Effector memory CD8-positive, alpha-beta T cell (primary cell): ENCODE measurements around the gene PHF10.
A peak's percentile ranks its signal among the peaks of the same experiment; 100 is the strongest.

Experiments
- ATAC-seq: fragments of 150-1000 bp; cut with Tn5 transposase; replicated peaks from 2 replicates; pipeline ENCODE4 v1.10.0; 2021; ENCODE audit warnings: mild to moderate bottlenecking, moderate library complexity
- DNase-seq, 3 experiments: peaks; one replicate each; pipeline ENCODE4 v3.0.0; 2021
- H3K27ac Mint-ChIP-seq, 2 donors: one replicate each; pipeline ENCODE4 v1.8.0; 2022; ENCODE audit warnings: mild to moderate bottlenecking in 2 of 2, mixed read lengths in 2 of 2, moderate library complexity in 2 of 2
- H3K27me3 Mint-ChIP-seq, 2 donors: one replicate each; pipeline ENCODE4 v1.8.0; 2022; ENCODE audit warnings: mixed read lengths in 2 of 2
- H3K36me3 Mint-ChIP-seq: one replicate; pipeline ENCODE4 v1.8.0; 2022; ENCODE audit warnings: mild to moderate bottlenecking, moderate library complexity, mixed read lengths; ENCODE audit not compliant: insufficient read depth
- H3K4me1 Mint-ChIP-seq, 2 donors: one replicate each; pipeline ENCODE4 v1.8.0; 2022; ENCODE audit warnings: low read depth in 2 of 2, mixed read lengths in 2 of 2
- H3K4me3 Mint-ChIP-seq, 2 donors: one replicate each; pipeline ENCODE4 v1.8.0; 2022; ENCODE audit warnings: mild to moderate bottlenecking in 2 of 2, mixed read lengths in 2 of 2, moderate library complexity in 2 of 2
- H3K9me3 Mint-ChIP-seq, 2 donors: one replicate each; pipeline ENCODE4 v1.8.0; 2022; ENCODE audit warnings: mixed read lengths in 2 of 2

Gene PHF10

DNA sequence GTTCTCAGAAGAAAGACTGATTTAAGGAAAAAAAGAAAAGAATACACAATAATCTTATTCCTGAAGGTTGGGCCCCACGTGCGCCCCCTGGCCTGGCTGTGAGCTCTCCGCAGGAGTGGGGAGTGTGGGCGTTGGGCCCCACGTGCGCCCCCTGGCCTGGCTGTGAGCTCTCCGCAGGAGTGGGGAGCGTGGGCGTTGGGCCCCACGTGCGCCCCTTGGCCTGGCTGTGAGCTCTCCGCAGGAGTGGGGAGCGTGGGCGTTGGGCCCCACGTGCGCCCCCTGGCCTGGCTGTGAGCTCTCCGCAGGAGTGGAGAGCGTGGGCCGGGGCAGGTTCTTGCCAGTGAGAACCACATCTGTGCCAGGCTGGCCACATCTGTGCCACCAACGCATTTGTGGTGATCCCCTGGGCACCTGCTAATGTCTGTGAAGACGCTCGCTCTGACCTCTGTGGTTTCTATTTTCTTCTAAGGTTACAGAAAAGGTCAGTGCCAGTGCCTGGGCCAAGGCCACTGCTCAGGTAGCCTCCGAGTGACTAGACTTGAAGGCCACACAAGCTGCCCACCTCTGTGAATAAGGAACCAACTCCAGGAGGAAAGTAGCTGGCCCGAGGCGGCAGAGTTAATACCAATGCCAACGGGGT, 63.4 kb downstream of the PHF10 start:
- Mint-ChIP-seq H3K36me3 (peaks cover 10% of the 10 kb centered on the region), H3K4me3 (no peak overlapping the region), H3K27me3 (no peaks in the 10 kb centered on the region), H3K4me1 (no peaks in the 10 kb centered on the region), H3K9me3 (no peaks in the 10 kb centered on the region), H3K27ac (no peak overlapping the region)
- ATAC-seq (no peak), DNase-seq (no peak)

DNA sequence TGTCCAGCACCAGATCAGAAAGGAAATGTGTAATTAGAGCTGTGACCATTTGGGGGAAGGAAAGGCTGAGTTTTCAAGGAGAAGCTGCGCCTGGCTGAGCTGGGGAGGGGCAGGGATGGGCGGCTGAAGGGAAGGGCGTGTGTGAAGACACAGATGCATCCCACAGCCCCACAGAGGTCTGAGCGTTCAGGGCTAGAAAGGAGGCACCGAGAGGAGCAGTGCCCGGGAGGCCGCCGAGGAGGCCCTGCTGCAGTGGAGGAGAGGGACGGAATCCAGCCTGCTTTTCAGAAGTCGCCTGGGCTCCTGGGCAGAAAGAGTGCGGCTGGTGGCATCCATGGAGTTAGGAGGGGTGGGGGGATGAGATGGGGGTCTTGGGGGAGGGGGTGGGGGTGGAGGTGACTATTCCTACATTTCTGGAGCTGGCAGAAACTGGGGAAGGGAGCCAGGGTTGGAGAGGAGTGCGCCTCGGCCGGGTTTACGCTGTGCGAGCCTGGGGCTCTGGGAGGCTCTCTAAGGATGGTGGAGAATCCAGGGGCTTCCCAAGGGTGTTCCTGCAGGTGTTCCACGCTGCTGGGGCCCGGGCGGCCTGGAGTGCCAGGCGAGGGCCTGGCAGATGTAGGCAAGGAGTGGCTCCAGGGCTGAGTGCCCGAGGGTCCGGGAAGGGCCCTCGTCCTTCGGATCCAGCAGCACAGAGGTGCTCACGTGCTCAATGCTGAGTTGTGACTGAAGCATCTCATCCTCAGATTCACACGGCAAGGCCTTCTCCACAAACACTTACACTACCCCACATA, 64.3 kb downstream of the PHF10 start:
- H3K36me3 Mint-ChIP-seq = peaks cover 14% of the 10 kb centered on the region
- H3K9me3 Mint-ChIP-seq = no peaks in the 10 kb centered on the region
- DNase-seq (no peak), ATAC-seq (no peak)
- peaks cover 4 to 5% of the 10 kb centered on the region in 2 donors for H3K4me1 Mint-ChIP-seq
- H3K4me3 Mint-ChIP-seq = no peak overlapping the region
- H3K27ac Mint-ChIP-seq = peak overlapping the region in 1 of 2 donors; percentile 61
- no peaks in the 10 kb centered on the region for H3K27me3 Mint-ChIP-seq

DNA sequence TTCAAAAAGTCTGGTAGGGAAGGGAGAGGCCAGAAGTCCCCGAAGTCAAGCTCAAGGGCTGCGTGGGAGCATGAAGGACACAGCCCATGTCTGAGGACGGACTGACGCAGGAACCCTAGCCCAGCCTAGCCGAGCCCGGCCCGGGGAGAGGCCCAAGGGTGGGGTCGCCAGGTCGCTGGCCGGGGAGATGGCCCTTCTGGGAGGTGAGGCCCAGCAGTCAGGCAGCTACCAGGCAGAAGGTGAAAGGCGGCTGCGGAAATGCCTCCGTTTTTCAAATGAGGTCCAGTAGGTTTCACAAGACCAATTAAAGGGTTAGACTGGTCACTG, 67.1 kb downstream of the PHF10 start:
- ATAC-seq (no peak), DNase-seq (no peak)
- Mint-ChIP-seq H3K36me3 (peaks cover 11% of the 10 kb centered on the region), H3K27ac (no peak overlapping the region), H3K4me1 (peaks cover 5 to 9% of the 10 kb centered on the region in 2 donors), H3K4me3 (no peak overlapping the region), H3K27me3 (no peaks in the 10 kb centered on the region), H3K9me3 (no peaks in the 10 kb centered on the region)

DNA sequence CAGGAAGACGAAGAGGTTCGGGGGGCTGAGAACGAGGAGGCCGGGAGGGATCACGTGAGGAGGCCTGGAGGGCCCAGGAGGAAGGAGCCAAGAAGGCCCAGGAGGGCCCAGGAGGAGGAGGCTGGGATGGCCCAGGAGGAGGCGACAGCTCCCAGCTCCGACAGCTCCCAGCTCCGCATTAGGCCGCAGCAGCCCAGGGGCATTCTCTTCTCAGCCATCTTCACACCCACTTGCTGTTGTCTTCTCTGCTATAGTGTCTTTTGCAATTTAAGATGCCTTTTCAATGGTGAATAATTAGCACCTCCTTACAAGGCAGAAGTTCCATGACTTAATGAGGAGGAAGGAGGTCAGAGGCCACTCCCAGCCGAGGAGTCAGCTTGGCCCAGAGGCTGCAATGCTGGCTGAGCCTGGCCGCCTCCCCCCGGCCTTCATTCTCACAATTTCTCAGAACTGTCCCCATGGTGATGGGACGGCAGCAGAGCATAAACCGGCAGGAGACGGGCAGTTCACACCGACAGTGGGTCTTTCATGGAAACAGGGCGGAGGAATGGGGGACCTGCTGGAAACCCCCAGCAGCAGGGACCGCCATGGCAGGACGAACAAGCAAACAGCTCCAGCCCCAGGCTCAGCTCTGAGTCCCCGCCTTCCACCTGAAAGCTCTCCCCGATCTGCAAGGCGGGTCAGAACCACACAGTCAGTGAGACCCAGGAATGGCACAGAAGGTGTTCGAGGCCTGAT, 67.6 kb downstream of the PHF10 start:
- Mint-ChIP-seq H3K4me1 (peaks cover 5 to 9% of the 10 kb centered on the region in 2 donors), H3K4me3 (no peak overlapping the region), H3K27me3 (no peaks in the 10 kb centered on the region), H3K36me3 (peaks cover 11% of the 10 kb centered on the region), H3K27ac (peak overlapping the region in 1 of 2 donors; percentile 35), H3K9me3 (no peaks in the 10 kb centered on the region)
- ATAC-seq = no peak
- DNase-seq = no peak

DNA sequence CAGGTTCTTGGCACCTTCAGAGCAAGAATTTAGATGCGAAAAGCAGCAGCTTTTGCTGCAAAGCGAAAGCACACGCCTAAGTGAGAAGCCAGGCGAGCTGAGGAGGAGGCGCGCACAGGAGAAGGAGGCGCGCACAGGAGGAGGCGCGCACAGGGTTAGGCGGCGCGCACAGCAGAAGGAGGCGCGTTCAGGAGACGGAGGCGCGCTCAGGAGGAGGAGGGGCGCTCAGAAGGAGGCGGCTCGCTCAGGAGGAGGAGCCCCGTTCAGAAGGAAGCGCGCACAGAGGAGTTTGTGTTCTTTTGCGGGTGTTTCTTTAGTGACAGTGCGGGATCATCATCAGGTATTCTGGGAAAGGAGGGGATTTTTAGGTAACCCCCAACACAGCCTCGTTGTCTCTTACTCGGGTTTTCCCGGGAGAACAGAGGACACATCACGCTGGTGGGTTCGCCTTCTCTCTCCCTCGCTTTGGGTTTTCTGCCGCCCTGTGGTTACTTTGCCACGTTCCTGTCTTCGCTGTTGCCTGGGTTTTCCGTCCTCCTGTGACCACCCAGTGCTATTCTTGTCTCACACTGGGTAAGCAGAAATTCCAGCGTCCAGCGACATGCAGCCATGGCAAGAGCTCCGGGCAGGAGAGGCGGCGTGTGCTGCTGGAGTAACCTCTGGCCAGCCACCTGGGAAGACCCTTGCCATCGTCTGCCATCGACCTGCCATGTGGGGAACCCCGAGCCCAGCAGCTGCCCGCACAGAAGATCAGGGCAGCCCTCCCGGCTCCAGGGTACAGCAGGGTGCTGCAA, 69.5 kb downstream of the PHF10 start:
- H3K4me3 Mint-ChIP-seq = peak overlapping the region; percentile 82 to 90
- H3K27me3 Mint-ChIP-seq = no peaks in the 10 kb centered on the region
- ATAC-seq (peak; percentile 96), DNase-seq (peak; percentile 63 to 73 (median 69))
- no peaks in the 10 kb centered on the region for H3K9me3 Mint-ChIP-seq
- peak overlapping the region; percentile 85 to 86 for H3K27ac Mint-ChIP-seq
- H3K4me1 Mint-ChIP-seq = peaks cover 5 to 9% of the 10 kb centered on the region in 2 donors
- H3K36me3 Mint-ChIP-seq = peaks cover 11% of the 10 kb centered on the region
